Pancreas (tissue), 10 donors: ENCODE measurements around the gene AP2S1. TPM values are rescaled to one million over a fixed set of nuclear protein-coding genes. Genes with fewer than 3 reads are reported as not detected.

ENCODE experiments used
- ATAC-seq, 4 donors: fragments of 200-7000 bp; cut with Tn5 transposase; one replicate each; pipeline versions ENCODE4 v1.8.0 to v1.9.1; 2020; ENCODE audit warnings: mild to moderate bottlenecking in 4 of 4, moderate library complexity in 4 of 4
- DNase-seq, 6 donors: peaks; one replicate each; pipeline ENCODE4 v3.0.0-alpha.2; 2020
- FAIRE-seq: peaks from 2 replicates; lab custom pipeline; 2012; peaks lifted over from hg19 to GRCh38; lab: Jason Lieb, UNC
- H3K27ac ChIP-seq, 4 donors: fragments of 200-600 bp; sonication (generic); 1 replicate in 3 of 4; 2 replicates in 1 of 4; pipeline versions ENCODE4 v1.5.0 to v1.8.0; 2020
- H3K27me3 ChIP-seq, 4 donors: fragments of 200-600 bp; one replicate each; pipeline ENCODE4 v1.8.0; 2021
- H3K36me3 ChIP-seq, 3 donors: fragments of 200-600 bp; sonication (generic) in 1 of 3; one replicate each; pipeline versions ENCODE4 v1.5.0 to v1.8.0; 2020 to 2021
- H3K4me1 ChIP-seq, 3 donors: fragments of 200-600 bp; one replicate each; pipeline ENCODE4 v1.8.0; 2021
- H3K4me3 ChIP-seq, 4 donors: fragments of 200-600 bp; sonication (generic) in 2 of 4; one replicate each; pipeline versions ENCODE4 v1.5.0 to v1.8.0; 2020 to 2021
- H3K9me3 ChIP-seq, 4 donors: fragments of 200-600 bp; one replicate each; pipeline ENCODE4 v1.8.0; 2021
- WGBS, 2 donors: extraction: QIAGEN DNeasy Blood & Tissue Kit; methylation state at CpG; one replicate each; pipeline ENCODE4 v1.1.7; 2013; 5-methylcytosine and 5-hydroxymethylcytosine counted together
- intact Hi-C, 3 donors: fragments of 100-400 bp; cut with DNase I; formaldehyde crosslinking; loops; one replicate each; pipeline versions ENCODE4 v1.11.1 to v1.14.2; 2022
- polyA plus RNA-seq, 2 donors: library from polyadenylated mRNA; stranded (reverse); fragments of 200-250 nt; gene quantifications; one replicate each; pipeline ENCODE4 v1.2.3, GENCODE V29; 2013
- total RNA-seq, 6 donors: library from RNA; stranded (reverse); fragmentation: NEBNext Ultra II Directional in 4 of 6; extraction: Animal tissue kit (Norgen Biotek cat#: 25700) in 4 of 6; gene quantifications; one replicate each; pipeline versions ENCODE4 v1.2.1 to v1.2.4, GENCODE V29; 2021 to 2023
- TF ChIP-seq, protein P1 (sequence below), 4 donors: fragments of 200-600 bp; sonication (generic) in 3 of 4; IDR thresholded peaks; one replicate each; pipeline versions ENCODE4 v1.5.0 to v1.8.0; 2021; ENCODE audit warnings: antibody characterized with exemption in 4 of 4
- donor health status: healthy with polysubstance abuse.
- donor health status: DM: no; HTN: no; CAD: no; lungs with moderate emphysema.
- donor health status: DM: no; HTN: no; CAD: no.
- donor health status: control.
- donor health status: control.
- donor health status: Bipolar disorder and iron deficiency.
- donor health status: DM: yes; HTN: yes; CAD: no.
- donor health status: DM: no; HTN: no; CAD: no.
- donor health status: DM: no; HTN: no; CAD: no.
- donor health status: DM: yes; HTN: yes; CAD: no.

AP2S1 gene
- total and polyA plus RNA-seq, 8 donors = 34.5 to 50.9 (median 43.3) TPM

DNA sequence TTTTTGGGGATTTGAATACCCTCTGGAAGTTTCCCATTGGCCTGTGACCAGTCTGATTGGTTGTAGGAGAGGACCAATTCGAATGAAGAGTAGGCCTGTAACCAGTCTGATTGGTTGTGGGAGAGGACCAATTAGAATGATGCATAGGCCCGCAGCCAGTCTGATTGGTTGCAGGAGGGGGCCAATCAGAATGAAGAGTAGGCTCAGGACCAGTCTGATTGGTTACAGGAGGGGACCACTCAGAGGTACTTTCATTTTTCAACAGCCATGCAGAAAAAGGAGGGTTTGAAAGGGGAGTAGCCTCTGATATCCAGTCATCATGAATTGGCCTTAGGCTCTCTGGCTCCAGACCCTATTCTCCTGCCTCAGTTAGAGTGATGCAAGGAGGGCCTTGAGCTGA lies 31.8 kb downstream of the AP2S1 start:
- no peaks in the 10 kb centered on the region for H3K9me3 ChIP-seq
- no peaks in the 10 kb centered on the region for H3K4me1 ChIP-seq
- DNase-seq (no peak), ATAC-seq (no peak), FAIRE-seq (no peak)
- 82 to 89% methylated on average over 2 of the region's 2 CpGs for WGBS, 2 donors
- intact Hi-C loops = no loop called here
- H3K4me3 ChIP-seq = no peak overlapping the region
- no peaks in the 10 kb centered on the region for H3K27me3 ChIP-seq
- H3K27ac ChIP-seq = no peak overlapping the region
- TF ChIP-seq, protein P1, sequence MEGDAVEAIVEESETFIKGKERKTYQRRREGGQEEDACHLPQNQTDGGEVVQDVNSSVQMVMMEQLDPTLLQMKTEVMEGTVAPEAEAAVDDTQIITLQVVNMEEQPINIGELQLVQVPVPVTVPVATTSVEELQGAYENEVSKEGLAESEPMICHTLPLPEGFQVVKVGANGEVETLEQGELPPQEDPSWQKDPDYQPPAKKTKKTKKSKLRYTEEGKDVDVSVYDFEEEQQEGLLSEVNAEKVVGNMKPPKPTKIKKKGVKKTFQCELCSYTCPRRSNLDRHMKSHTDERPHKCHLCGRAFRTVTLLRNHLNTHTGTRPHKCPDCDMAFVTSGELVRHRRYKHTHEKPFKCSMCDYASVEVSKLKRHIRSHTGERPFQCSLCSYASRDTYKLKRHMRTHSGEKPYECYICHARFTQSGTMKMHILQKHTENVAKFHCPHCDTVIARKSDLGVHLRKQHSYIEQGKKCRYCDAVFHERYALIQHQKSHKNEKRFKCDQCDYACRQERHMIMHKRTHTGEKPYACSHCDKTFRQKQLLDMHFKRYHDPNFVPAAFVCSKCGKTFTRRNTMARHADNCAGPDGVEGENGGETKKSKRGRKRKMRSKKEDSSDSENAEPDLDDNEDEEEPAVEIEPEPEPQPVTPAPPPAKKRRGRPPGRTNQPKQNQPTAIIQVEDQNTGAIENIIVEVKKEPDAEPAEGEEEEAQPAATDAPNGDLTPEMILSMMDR (IDR thresholded peaks at IDR 0.05) = no peak
- H3K36me3 ChIP-seq = no peaks in the 10 kb centered on the region

DNA sequence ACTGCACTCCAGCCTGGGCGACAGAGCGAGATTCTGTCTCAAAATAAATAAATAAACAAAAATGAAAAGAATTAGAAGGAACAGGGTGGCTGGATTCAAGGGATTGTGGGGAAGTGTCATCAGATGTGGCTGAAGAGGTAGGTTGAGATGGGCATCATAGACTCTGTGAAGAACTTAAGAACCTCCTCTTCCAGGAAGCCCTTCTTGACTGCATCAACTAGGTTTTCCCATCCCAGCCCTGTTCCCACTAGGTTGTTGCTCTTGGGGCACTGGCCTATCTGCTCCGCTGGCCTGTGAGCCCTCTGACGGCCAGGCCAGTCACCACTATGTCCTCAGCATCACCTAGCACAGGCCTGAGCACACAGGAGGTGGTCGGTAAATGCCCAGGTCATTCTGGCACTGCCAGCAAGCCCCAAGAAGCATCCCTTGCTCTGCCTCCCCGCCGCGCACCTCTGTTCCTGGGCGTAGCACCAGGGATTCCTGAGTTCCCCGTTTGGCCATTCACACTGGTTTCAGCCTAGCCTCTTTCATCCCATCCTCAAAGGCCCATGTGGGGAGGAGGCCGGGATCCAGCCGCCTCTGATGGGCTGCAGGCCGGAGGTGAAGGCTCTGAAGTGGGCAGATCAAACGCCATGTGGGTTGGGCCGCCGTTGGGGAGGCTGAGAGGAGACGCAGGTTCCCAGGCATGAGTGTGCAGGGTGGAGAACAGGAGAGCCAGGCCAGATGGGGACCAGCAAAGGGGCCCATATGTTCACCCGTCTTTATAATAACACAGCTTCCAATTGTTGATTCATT lies 34.6 kb downstream of the AP2S1 start:
- TF ChIP-seq, protein P1 (IDR thresholded peaks at IDR 0.05) = no peak
- WGBS, 2 donors = 72 to 82% methylated on average over 18 of the region's 18 CpGs
- no peak for FAIRE-seq
- H3K36me3 ChIP-seq = no peaks in the 10 kb centered on the region
- no peaks in the 10 kb centered on the region for H3K9me3 ChIP-seq
- H3K4me3 ChIP-seq = no peak overlapping the region
- H3K27me3 ChIP-seq = no peaks in the 10 kb centered on the region
- H3K4me1 ChIP-seq = no peaks in the 10 kb centered on the region
- no peak overlapping the region for H3K27ac ChIP-seq
- intact Hi-C loops = no loop called here
- DNase-seq = no peak
- ATAC-seq = no peak

DNA sequence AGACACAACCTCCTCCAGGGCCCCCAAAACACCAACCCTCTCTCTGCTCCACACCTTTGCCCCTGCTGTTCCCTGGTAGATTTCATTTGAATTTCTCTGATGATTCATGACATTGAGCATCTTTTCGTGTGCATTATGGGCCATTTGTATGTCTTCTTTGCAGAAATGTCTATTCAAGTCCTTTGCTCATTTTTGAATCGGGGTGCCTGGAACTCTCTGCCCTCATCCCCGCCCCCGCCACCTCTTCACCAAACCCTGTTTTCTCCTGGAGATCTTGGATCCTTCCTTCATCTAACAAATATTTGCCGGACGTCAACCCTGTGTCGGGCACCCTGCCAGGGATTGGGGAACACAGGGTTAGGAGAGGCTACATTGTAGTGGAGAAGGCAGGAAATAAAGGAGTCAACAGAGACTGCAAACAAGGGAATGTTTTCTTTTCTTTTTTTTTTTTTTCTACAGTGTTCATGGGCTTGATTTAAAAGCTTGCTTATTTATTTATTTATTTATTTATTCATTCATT lies 36.7 kb downstream of the AP2S1 start:
- H3K27ac ChIP-seq = no peak overlapping the region
- FAIRE-seq (no peak), DNase-seq (peak in 5 of 6 donors; percentile 49 to 89 (median 76)), ATAC-seq (peak; percentile 54 to 88 (median 70))
- no peak overlapping the region for H3K4me3 ChIP-seq
- no peaks in the 10 kb centered on the region for H3K9me3 ChIP-seq
- H3K36me3 ChIP-seq = no peaks in the 10 kb centered on the region
- 17 to 18% methylated on average over 7 of the region's 7 CpGs for WGBS, 2 donors
- TF ChIP-seq, protein P1 (IDR thresholded peaks at IDR 0.05) = no peak
- no peaks in the 10 kb centered on the region for H3K27me3 ChIP-seq
- intact Hi-C loops = no loop called here
- no peaks in the 10 kb centered on the region for H3K4me1 ChIP-seq

DNA sequence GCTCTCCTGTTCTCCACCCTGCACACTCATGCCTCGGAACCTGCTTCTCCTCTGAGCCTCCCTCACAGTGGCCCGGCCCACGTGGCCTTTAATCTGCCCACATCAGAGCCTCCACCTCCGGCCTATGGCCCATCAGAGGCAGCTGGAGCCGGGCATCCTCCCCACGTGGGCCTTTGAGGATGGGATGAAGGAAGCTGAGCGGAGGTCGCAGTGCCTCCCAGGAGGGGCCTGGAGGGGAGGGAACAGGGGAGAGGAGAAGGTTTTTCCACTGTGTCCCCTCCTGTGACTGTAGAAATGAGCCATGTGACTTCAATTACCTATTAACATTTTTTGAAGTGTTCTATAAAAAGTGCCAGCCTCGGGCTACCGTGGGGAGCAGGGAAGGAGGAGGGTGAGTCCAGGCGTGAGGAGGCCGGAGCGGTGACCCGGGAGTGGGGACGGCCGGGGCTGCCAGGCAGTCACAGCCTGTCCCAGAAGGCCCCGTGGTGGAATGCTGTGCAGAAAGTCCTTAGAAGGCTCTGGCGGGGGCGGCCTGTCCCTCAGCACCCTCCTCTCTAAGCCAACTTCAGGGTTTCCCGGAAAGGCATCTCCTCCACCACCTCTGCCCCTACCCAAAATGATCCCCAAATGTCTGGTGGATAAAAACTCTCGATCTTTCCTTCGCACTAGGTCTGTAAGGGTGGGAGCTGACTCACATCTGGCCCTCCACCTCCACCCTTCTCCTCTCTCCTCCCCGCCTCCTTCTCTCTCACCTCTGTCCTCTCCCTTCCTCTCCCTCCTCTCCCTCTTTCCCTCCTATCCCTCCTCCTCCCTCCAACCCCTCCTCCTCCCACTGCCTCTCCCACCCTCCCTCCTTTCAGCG lies 37.4 kb downstream of the AP2S1 start:
- TF ChIP-seq, protein P1 (IDR thresholded peaks at IDR 0.05) = no peak
- DNase-seq (no peak), FAIRE-seq (no peak), ATAC-seq (peak in 1 of 4 donors; percentile 41)
- Histone ChIP-seq H3K27ac (no peak overlapping the region), H3K4me3 (no peak overlapping the region), H3K27me3 (no peaks in the 10 kb centered on the region), H3K36me3 (no peaks in the 10 kb centered on the region), H3K4me1 (no peaks in the 10 kb centered on the region), H3K9me3 (no peaks in the 10 kb centered on the region)
- intact Hi-C loops = no loop called here
- 67 to 72% methylated on average over 24 of the region's 24 CpGs for WGBS, 2 donors
